NCI-H1048 (cell line): Measurements from ENCODE around the gene PIGU.
A peak's percentile ranks its signal among the peaks of the same experiment; 100 is the strongest.
"Not testable (repeated sequence)": the region's sequence is repeated elsewhere in the genome, so short reads cannot be mapped to it uniquely, and the experiment has no call there.

Experiments
- DNase-seq: peaks from one replicate; lab custom pipeline; 2025; lab: John Stamatoyannopoulos, UW

The PIGU gene

GRCh38 chr20:34706912-34707784 lies 30.3 kb upstream of the PIGU start:
- no peak for DNase-seq

DNA sequence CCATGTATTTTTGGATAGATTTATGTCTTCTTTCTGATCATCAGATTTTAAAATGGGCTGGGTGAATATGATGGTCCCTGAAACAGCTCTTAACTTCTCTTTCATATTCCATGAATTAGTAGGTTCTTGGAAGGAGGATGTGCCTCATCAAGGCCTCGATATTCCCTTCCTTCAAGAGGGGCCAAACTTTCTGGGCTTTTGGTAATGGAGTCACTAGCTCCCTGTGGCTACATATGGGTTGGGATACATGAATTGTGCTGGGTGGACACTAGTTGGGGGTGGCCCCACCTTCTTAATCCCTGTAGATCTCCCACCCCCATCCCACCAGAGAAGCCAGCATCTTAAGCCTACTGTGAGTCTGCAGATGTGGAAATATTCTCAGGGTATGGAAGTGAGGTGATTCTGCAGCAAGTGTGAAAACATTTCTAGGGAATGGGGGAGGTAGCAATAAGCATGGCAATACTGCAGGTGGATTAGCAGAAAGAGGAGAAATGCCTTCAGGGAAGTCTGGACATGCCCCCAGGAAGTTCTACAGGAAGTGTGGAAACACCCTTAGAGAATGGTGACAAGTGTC lies 29.5 kb upstream of the PIGU start:
- no peak for DNase-seq

GRCh38 chr20:34705397-34706301 lies 28.8 kb upstream of the PIGU start:
- DNase-seq: no peak

DNA sequence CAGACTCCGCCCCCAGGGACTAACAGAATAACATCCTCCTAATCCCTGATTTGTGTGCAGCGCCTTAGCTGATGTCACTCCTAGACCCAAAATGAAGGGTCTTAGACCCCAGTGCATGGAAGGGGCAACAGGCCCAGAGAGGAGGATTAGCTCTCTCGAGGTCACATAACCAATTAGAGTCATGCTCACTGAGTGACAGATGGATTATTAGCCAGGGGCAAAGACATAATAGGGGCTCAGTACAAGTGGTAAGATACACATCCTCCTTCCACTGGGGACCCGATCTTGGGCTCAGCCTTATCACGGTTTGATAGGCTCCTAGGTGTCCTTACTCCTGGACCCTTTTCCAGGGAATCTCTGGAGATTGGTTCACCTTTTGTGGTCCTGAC lies 28.1 kb upstream of the PIGU start:
- no peak for DNase-seq

DNA sequence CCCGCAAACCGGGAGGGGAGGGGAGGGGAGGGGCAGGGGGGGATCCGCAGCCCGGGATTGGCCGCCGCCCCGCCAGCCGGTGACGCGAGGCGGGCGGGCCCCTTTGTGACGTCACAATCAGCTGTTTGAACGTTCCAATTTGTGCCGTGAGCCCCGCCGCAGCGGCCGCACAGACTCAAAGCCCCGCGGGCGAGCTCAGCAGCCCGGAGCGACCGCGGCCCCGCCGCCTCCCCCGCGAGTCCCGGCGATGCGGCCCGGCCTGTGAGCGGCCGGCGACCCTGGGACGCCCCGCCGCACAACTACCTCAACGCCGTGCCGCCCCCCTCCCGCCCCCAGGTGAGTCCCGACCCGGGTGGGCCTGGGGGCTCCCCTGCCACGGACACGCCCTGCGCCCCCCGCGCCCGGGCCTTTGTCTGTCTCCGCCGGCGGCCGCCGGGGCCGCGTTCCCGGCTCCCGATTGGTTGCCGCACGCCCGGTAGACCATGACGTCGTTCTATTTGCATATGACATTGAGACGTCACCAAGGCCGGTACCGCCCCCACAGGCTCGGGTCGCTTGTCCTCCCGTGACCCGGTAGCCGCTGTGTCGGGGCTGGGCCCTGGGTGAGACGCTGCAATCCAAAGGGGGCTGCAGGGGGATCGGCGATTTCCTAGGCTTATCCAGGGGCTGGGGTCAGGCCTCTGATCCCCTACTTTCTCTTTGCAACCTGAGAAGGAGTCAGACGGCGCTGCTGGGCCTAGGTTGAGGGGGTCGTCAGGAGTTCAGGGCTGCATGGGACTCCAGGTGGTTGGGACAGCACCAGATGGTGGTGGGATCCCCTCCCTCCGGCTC lies 27.5 kb upstream of the PIGU start, which contains the start of gene TP53INP2:
TP53INP2 (plus strand) TSS at position 168 of the 831 bp plus-strand sequence. CDS start 4,396 bp downstream, outside the sequence.
- DNase-seq: peak; percentile 86

- DNase-seq: no peak
Measured at GRCh38 chr20:34703424-34704176, 26.7 kb upstream of the PIGU start.

DNA sequence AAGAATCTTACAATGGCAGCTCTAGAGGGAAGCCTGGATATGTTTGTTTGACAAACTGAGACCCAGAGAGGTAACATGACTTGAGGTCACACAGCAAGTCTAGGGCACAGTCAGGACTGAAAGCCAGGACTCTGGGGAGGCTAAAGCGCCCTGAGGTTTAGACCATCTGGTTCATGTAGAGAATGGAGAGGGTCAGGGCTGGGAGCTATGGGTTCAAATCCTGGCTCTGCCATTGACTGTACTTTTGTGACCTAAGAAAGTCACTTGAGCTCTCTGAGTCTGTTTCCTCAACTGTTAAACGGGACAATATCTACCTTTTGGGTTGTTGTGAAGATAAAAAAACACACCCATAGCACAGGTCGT lies 26.1 kb upstream of the PIGU start:
- DNase-seq: no peak

GRCh38 chr20:34701405-34702085 lies 24.7 kb upstream of the PIGU start:
- DNase-seq: no peak

GRCh38 chr20:34693414-34693813 lies 16.5 kb upstream of the PIGU start:
- no peak for DNase-seq

DNA sequence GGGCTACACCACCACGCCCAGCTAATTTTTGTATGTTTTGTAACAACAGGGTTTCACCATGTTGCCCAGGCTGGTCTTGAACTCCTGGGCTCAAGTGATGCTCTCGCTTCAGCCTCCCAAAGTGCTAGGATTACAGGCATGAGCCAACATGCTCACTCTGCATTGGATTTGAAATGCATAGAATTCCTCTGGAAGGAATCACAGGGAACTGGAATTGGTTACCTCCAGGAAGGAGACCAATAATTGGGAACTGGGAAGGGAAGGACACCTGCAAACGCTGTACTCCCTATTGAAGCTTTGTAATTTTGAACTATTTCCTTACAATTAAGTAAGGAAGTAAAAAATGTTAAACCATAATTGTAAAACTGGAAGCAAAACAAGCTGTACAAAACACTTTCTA lies 14.9 kb upstream of the PIGU start:
- no peak for DNase-seq

GRCh38 chr20:34689486-34689885 lies 12.6 kb upstream of the PIGU start:
- DNase-seq: no peak

- no peak for DNase-seq
Measured at GRCh38 chr20:34683667-34684066, 6.8 kb upstream of the PIGU start.

- DNase-seq: no peak
Measured at GRCh38 chr20:34680586-34681175, 3.8 kb upstream of the PIGU start.

DNA sequence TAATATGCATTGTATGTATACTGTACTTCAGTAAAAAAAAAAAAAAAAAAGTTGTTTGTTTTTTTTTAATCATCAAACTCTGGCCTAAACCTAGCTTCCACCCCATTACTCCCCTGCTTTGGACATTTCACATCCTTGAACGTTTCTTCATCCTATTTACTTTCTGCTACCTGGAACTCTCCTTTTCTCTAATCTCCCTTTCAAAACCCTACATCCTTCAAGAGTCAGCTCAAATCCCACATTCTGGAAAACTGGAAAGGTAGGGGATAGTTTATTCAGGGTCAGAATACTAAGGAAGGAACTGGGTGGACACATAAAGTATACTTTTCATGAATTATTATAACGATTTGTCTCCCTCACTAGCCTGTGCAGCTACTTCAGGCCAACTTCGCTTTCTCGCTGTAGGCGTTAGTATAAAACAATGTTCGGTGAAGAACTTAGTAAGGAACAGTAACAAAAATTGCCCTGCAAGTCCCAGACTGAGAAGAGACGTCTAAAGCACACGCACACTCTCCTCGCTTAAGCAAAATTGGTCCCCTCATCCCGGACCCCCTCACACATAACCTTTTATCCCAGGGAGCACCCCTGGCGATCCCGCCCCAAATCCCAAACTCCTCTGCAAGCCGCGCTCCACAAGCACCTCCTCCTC lies 775 bp downstream of the PIGU start:
- DNase-seq: no peak

- DNase-seq: no peak
Measured at GRCh38 chr20:34675561-34675960, 1.3 kb downstream of the PIGU start.

GRCh38 chr20:34673412-34673811 lies 3.5 kb downstream of the PIGU start:
- DNase-seq: no peak

DNA sequence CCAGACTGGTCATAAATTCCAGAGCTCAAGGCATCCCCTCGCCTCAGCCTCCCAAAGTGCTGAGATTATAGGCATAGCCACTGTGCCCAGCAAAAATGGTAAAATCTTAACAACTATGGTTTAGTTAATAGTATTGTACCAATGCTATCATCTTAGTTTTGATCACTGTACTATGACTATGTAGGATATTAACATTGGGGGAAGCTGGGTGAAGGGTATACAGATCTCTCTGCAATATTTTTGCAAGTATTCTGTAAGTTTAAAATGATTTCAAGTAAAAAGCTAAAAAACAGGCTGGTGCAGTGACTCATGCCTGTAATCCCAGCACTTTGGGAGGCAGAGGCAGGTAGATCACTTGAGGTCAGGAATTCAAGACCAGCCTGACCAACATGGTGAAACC lies 7.8 kb downstream of the PIGU start:
- no peak for DNase-seq

GRCh38 chr20:34664751-34665150 lies 12.1 kb downstream of the PIGU start:
- DNase-seq: not testable (repeated sequence)

GRCh38 chr20:34663213-34663943 lies 13.5 kb downstream of the PIGU start:
- no peak for DNase-seq
